NCI-H526 treated with DMSO at 0.1 percent for 48 hours (cell line): Measurements from ENCODE around the gene ZNF783.
A peak's percentile ranks its signal among the peaks of the same experiment; 100 is the strongest.

Experiments
- DNase-seq: peaks from one replicate; lab custom pipeline; 2025; lab: John Stamatoyannopoulos, UW

Gene ZNF783

DNA sequence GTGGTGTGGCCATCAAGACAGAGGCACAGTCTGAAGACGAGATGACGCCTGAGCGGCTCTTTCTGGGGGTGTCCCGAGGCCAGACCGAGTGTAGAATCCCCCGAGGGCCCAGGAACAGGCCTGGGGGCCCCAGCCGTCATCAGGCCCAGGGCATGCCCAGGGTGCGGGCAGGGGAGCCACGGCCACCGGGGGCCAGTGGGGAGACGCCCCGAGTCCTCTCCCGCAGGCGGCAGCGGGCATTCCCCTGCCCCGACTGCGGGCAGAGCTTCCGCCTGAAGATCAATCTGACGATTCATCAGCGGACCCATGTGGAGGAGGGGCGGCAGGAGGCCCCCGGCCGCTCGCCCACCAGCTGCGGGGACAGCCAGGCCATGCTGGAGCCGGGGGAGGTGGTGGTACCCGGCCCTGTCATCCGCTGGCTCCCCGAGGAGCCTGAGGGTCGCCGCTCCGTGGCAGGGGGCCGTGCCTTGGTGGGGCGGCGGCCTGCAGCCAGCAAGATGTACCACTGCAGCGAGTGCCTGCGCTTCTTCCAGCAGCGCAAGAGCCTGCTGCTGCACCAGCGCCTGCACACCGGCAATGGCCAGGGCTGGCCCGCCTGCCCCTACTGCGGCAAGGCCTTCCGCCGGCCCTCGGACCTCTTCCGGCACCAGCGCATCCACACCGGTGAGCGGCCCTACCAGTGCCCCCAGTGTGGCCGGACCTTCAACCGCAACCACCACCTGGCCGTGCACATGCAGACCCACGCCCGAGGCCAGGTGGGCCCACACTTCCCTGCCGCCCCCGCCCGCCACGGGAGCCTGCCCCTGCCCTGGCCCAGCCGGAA, 19.7 kb downstream of the ZNF783 start:
- no peak for DNase-seq

DNA sequence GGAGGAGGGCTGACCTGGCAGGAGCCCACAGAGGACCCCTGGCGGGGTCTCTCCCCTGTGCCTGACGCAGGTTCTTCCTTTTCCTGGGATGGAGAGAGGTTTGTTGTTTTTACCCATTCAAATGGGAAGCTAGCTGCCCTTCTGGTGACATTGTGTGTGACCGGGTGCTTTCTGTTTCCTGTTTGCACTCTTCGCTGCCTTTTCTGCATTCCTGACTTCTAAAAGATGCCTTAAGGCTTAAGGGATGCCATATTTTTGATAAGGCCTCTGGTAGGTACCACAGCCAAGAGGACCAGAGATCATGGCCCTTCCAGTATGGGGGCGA, 20.3 kb downstream of the ZNF783 start:
- no peak for DNase-seq

DNA sequence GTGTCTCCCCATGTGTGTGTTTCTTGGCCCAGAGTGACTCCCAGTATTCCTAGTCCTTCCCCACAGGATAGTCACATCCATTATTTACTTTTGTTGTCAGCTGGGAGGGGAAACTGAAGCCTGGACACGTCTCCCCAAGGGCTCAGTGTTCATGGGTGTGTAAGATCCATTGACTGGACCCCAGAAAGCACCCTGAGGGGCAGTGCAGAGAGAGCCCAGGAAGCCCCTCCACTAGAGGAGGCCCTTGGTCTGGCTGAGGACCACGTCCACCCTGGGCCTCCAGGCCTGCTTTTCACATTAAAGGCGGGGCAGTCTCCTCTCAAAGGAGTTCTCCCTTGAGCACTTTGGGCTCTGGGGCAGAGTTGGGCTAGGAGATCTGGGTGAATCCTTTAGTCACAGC, 21.3 kb downstream of the ZNF783 start:
- no peak for DNase-seq

DNA sequence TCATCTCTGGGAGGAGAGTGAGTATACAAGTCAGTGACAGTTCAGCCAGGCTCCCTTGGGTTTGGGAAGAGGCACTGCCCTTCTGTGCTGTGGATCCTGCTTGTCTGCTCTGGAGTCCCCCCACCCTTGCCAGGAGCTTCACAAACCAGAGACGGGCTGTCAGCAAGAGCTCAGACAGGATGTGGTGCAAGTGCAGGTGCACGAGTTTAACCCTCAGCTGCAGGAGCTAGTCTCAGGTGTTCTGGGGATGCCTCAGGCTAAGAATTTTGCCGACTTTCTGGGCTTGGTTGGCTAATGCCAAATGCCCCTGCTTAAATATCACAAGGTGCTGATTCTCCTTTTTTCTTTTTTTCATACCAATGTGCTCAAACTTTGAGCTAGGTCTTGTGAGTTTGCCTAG, 22.3 kb downstream of the ZNF783 start:
- no peak for DNase-seq

DNA sequence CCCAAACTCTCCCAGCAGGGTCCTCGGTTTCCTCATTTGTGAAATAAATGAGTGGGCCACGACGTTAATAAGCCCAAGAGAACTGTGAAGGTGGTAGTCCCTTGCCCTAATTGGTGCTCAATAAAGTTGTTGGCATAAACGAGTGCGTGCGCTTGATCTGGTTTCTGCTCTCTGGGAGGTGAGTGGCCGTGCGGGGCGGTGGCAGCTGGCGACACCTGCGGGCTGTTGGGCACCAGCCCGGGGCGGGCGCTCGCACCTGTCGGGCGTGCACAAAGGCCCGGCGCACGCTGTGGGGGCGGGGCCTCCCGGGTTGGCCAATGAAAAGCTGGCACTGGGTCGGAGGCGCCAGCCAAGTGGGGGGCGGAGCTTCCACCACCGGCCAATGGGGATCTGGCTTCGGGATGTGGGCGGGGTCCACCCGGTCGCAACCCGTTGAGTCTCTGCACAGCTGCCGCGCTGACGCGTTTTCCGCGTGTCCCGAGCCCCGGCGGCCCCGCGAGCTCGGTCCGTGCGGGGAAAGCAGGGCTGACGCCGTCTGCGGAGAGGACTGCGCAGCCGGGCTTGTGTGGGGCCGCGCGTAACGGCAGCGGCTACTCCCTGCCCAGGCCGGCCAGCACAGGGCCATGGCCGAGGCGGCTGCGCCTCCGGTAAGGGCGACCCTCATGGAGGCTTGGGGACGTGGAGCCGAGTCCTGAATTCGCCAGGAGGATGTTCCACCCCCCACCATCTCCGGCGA, 23.0 kb downstream of the ZNF783 start:
- DNase-seq: peak; percentile 92

DNA sequence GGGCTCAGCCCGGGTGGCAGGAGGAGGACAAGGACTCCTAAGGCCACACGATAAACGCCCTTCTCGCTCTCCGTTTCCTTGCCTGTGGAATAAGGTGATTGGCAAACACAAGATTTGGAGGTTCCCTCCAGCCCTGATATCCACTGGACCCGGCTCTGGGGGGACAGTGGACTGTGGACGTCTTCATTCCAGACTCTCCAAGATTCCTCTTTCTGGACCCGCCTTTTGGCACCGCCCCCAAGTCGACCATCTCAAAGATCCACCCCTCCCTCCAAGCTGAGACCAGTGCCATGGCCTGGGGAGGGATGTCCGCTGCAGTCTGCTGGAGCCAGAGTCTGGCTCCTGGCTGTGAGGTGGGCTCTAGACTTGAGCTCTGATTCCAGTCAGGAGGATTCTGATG, 23.6 kb downstream of the ZNF783 start:
- no peak for DNase-seq

DNA sequence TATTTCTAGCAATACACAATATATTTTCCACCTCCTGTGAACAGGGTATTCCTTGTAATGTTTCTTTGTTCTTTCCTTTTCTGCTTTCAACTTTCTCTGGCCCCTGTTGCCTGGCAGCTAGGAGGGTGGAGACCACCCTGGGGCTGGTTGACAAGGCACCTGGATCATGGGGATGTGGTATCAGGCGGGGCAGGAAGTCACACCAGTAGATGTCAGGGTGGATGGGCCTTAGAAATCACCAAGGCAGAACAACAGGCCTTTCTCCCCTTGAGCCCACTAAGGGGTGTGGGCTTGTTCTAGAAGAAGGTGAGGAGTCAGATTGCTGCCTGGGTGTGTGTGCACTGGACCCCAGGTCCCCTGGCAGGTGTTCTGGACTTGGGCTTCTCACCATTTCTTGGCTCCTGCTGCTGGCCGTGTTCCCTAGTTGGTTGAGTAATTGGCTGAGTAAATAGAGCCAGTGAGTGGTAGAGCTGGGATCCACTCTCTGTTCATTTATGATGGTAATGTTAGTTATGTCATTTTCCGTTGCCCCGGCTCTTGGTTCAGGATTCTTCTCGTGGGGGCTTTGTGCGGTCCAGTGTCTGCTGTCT, 24.9 kb downstream of the ZNF783 start:
- no peak for DNase-seq

DNA sequence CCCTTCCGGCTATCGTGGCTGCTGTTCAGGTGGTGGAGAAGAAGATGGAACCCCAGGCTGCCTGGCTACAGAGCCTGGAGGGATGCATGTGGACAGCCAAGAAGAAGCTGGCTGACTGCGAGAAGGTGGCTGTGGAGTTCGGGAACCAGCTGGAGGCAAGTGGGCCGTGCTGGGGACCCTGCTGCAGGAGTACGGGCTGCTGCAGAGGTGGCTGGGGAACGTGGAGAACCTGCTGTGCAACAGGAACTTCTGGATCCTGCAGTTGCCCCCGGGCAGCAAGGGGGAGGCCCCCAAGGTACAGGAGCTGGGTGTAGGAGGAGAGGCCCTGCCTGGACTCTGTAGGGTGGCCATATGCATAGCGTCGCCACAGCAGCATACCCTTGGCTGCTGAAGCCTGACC, 25.6 kb downstream of the ZNF783 start:
- no peak for DNase-seq

DNA sequence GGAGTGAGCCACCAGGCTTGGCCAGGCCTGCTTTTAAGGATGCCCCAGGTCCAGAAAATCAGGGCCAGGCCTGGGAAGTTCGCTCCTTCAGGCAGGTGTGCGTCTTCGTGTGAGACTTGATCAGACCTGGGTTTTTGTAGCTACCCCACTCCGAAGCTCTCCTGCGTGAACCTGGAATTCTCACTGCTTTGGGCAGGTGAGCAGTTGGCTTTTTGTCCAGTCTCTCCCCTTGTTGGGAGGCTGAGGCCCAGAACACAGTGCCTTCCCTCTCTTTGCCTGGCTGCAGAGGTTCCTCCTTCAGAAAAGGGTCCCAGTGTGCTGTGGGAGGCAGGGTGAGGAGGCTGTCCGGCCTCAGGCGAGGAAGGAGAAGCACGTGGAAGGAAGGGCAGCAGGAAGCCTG, 27.3 kb downstream of the ZNF783 start:
- DNase-seq: no peak

DNA sequence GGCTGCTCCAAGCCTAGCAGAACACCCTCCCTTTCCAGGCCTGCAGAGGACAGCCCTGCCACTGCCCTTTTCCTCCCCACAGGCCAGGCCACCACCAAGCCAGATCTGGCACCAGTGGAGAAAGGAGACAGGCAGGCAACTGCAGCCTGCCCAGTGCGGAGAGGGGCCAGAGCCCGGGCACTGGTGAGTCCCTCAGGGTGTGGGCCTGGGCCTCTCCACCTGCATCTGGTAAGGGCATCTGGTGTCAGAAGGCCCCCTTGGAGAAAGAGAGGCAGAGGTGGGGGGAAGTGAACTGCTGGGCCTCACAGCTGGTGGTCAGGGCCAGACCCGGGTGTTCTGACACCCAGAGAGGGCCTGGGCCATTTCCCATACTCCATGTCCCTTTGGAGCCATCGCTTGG, 27.9 kb downstream of the ZNF783 start:
- no peak for DNase-seq

DNA sequence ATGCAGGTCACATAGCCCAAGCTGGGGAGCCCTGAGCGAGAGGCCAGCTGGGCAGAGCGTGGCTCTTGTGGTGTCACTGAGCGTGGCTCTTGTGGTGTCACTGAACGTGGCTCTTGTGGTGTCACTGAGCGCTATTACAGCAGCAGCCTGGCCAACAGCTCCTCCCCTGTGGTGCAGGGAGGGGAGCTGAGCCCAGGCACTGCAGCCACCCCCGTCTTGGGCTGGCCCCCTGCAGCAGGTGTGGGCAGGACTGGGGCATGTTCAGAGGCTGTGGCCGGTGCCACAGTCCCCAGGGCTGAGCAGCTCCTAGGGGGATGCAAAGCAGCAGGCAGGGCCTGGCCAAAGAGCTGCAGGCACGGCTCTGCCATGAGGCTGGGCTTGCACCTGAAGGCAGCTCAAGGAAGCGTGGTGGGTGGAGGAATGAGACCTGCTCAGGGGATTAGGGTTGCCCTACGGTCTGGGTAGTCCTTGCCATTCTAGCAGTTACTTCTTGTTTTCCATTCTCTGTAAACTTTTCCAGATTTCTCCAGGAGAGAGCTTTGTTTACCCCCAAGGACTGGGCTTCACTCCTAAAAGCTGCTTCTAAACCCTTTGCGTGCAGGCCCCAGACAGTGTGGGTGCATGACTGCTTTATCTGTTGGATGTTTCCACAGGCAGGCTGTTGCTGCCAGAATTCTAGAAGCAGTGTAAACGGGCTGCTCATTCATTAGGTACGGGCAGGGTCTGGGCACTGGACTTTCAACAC, 29.2 kb downstream of the ZNF783 start:
- DNase-seq: no peak

DNA sequence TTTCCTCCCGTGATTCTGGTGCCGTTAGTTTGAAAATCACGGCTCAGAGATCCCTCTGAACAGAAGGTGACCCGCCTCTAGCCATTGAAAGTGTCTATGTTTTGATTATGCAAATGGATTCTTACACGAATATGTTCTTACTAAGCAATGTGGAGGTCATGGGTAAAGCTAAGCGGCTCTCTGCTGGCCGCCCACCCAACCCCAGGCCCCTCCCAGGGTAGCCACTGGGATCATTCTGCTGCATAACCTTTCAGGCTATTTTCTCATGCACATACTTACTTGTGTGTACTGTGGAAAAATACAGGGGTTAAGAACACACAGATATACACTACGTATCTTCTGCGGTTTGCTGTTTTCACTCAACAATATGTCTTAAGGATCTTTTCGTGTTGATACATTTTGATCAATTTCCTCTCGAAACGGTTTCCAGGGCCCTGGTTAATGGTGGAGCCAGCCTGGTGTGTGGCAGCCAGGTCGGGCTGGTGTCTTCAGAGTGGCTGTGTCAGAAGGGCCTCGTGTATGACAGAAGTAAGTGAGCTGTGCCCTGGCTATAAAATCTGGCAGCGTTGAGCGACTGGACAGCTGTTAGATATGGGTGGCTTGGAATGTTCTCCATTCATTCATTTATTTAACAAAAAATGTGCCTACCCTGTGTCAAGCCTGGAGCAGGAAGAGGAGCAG, 29.9 kb downstream of the ZNF783 start:
- no peak for DNase-seq

DNA sequence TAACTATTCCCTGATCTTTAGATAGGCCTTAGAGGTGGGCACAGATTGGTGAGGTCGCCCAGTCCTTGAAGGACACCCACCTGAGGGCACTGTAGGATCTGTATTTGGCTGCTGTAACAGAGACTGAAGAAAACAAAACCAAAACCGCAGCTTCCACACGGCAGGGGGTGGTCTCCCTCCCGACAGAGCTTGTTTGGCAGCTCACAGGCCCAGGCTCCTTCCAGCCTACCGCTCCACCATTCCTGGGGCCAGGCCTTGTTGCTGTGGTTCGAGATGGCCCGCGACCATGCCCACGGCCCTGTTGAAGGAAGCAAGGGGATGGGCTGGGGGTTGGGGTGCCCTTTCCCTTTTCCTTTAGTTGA, 30.4 kb downstream of the ZNF783 start:
- DNase-seq: no peak

DNA sequence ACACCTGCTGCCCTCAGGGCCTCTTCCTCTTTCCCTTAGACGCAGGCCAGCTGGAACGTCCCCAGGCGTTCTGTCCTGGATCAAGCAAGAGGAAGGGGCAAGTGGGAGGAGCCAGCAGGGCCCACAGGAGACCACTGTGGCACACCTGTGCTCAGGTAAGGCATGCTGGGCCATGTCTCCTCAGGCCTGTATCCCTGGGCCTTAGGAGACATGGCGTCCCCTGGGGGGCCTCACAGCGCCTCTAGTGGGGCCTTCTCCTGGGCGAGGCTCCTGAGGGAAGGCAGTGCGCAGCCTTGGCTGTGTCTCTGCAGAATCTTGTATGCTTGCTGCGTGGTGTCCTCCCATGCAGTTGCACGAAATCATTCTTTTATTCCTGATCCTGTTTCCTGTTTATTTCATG, 31.3 kb downstream of the ZNF783 start:
- DNase-seq: no peak

DNA sequence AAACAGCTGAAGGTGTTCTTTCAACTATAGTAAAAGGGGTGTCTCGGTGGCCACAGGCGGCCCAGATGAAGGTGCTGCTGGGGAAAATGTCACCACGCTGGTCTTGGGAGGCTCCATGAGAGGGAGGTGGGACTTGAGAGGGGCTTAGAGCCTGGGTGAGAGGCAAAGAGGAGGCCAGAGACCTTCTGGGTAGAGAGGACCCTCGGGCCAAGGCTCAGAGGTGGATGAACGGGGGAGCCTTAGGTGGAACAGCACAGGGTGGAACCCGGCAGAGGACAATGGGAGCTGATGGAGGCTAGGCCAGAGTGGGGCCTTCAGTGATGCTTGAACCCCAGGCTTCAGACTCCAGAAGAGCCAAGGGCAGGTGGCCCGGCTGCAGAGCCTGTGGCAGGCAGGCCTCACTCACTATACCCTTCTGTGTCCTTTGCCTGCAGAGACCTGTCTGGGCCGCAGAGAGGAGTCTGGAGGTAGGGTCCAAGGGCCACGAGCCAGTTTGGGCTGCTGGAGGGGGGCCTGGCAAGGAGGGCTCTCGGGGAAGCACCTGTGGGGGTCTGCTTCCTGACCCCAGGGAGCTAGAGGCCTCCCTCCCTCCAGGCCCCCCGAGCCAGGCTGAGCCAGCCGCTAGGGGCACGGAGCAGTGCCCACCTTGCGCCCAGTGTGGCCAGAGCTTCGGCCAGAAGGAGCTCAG, 32.1 kb downstream of the ZNF783 start:
- no peak for DNase-seq

DNA sequence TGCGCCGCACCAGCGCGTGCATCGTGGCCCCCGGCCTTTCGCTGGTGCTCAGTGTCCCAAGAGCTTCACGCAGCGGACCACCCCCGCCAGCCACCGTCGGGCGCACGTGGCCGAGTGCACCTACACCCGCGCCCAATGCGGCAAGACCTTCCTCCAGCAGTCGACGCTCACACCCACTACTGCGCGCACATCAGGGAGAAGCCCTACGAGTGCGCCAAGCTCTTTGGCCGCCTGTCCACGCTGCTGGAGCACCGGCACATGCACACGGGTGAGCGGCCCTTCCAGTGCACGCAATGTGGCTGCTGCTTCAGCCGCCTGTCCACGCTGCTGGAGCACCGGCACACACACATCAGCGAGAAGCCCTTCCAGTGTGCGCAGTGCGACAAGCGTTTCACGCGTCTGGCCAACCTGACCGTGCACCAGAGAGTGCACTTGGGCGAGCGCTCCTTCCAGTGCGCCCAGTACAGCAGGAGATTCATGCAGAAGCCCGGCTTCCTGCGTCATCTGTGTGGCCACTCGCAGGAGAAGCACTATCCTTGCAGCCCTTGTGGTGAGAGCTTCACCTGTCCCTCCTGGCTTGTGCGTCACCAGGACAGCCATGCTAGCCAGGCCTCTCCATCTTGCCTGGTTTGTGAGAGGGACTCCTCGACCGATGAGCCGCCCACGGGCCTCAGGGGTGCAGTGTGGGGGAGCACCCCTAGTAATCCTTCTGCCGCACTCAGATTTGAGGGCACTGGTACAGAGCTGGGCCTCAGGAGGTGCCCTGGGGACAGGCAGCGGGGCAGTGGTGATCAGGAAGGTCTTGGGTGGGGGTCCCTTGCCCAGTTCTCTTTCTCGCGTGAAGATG, 32.9 kb downstream of the ZNF783 start:
- no peak for DNase-seq

DNA sequence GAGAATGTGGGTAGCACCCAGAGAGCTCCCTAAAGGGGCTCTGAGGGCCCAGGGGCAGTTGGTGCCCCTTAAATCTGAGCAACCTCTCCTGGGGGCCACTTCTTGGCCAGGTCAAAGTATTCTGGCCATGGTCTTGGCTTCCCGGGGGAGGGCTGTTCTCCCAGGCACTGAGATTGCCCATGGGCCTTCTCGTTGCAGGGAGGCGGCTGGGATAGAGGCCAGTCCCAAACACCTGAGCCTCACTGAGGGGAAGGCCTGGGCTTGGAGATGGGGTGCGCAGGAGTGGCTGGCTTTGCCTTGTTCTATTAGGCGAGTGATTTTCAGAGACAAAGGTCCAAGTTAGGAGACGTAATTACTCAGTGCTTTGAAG, 33.5 kb downstream of the ZNF783 start:
- DNase-seq: no peak

DNA sequence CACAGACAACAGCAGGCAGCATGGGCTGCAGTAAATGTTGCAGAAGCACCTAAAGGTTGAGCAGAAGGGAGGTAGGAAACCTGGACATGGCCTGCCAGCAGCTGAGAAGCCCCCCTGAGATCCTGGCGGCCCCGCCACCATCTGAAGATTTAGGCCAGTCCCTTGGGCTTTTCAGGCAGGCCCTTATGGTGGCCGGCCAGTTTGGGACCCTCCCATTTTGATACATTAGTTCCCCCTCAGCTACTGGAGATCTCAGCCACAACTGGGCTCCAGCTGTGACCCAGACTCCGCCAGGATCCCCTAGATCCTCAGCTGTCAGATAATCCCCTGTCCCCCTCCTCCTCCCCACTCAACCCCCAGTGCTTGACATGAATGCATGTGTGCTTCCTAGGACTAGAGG, 34.4 kb downstream of the ZNF783 start:
- no peak for DNase-seq

DNA sequence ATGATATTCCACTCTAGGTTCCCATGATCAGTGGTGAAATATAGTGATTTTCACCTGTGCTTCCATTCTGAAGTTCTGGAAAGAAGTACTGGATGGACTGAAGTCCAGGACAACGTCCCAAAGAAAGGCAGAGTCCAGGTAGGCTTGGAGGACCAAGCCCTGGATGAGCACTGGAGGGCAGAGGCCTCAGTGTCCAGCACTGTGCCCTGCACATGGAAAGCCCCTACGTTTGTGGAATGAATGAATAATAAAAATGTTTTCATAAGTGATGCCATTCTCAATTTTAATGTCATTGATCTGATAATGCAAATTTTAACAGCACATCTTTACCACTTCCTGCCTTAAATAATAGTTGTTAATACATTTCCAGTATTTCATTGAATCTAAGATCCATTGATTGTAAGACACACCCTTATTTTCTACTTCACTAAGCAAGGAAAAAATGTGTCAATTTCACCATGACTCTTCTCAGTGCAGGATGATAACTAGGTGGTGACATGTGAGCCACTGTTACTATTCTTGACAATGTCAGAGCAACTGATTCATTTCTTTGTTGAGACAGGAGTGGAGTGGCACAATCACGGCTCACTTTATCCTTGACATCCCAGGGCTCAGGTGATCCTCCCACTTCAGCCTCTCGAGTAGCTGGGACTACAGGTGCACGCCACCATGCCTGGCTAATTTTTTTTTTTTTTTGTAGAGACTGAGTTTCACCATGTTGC, 35.2 kb downstream of the ZNF783 start:
- DNase-seq: no peak
